GM18909 (cell line): ENCODE data around the gene SLC15A3.

Source experiments
- ATAC-seq: cut with Tn5 transposase; IDR thresholded peaks from one replicate; pipeline ENCODE4 v1.9.1; 2021; ENCODE audit warnings: mild to moderate bottlenecking; ENCODE audit not compliant: unreplicated experiment, poor library complexity

SLC15A3 gene

GRCh38 chr11:60932605-60933356, 19.2 kb downstream of the SLC15A3 start:
- ATAC-seq = no peak

GRCh38 chr11:60931917-60932316, 20.1 kb downstream of the SLC15A3 start:
- no peak for ATAC-seq

- ATAC-seq = no peak
Measured at GRCh38 chr11:60930394-60930793, 21.6 kb downstream of the SLC15A3 start.

GRCh38 chr11:60929764-60930163, 22.2 kb downstream of the SLC15A3 start:
- ATAC-seq = no peak

GRCh38 chr11:60928563-60929001, 23.4 kb downstream of the SLC15A3 start:
- ATAC-seq = no peak

GRCh38 chr11:60927600-60927999, 24.4 kb downstream of the SLC15A3 start:
- no peak for ATAC-seq

GRCh38 chr11:60927061-60927592, 24.8 kb downstream of the SLC15A3 start:
- ATAC-seq = no peak

- no peak for ATAC-seq
Measured at GRCh38 chr11:60926500-60926899, 25.5 kb downstream of the SLC15A3 start.

- no peak for ATAC-seq
Measured at GRCh38 chr11:60925868-60926267, 26.1 kb downstream of the SLC15A3 start.

- ATAC-seq = no peak
Measured at GRCh38 chr11:60924906-60925853, 26.8 kb downstream of the SLC15A3 start.

- no peak for ATAC-seq
Measured at GRCh38 chr11:60924110-60924905, 27.7 kb downstream of the SLC15A3 start, which contains the start of gene TMEM132A. Gene TMEM132A, plus strand, starts transcription at chr11:60924460. Its CDS starts 174 bp downstream, at chr11:60924634.

- ATAC-seq = no peak
Measured at GRCh38 chr11:60923800-60924109, 28.2 kb downstream of the SLC15A3 start.

GRCh38 chr11:60923326-60923725, 28.6 kb downstream of the SLC15A3 start:
- ATAC-seq = no peak

- no peak for ATAC-seq
Measured at GRCh38 chr11:60922906-60923305, 29.1 kb downstream of the SLC15A3 start.

- ATAC-seq = no peak
Measured at GRCh38 chr11:60921777-60922335, 30.1 kb downstream of the SLC15A3 start.

- ATAC-seq = no peak
Measured at GRCh38 chr11:60921259-60921658, 30.7 kb downstream of the SLC15A3 start.

- ATAC-seq = no peak
Measured at GRCh38 chr11:60919956-60920355, 32.0 kb downstream of the SLC15A3 start.

GRCh38 chr11:60919320-60919719, 32.7 kb downstream of the SLC15A3 start:
- no peak for ATAC-seq

GRCh38 chr11:60918939-60919265, 33.1 kb downstream of the SLC15A3 start:
- no peak for ATAC-seq
